SK-N-SH (cell line): Measurements from ENCODE around the gene TULP1. TPM values are rescaled to one million over a fixed set of nuclear protein-coding genes. Genes with fewer than 3 reads are reported as not detected.

Experiments
- CTCF ChIA-PET: fragments of 300-600, 350-600 bp; formaldehyde crosslinking; extraction: SDS; loops from one replicate; lab custom pipeline; 2021; lab: Yijun Ruan, JAX
- POLR2A ChIA-PET: fragments of 350-600 bp; sonication (Branson Sonifier 250); formaldehyde crosslinking; extraction: SDS; loops from one replicate; lab custom pipeline; 2020; ENCODE audit warnings: antibody characterized with exemption, inconsistent platforms; lab: Yijun Ruan, JAX
- DNase-seq: peaks from one replicate; pipeline ENCODE4 v3.0.0; 2012
- H2AFZ ChIP-seq: fragments of 200-600 bp; sonication (generic); 2 replicates; pipeline ENCODE4 v1.8.1; 2016; ENCODE audit warnings: antibody characterized with exemption, mild to moderate bottlenecking, low read depth
- H3F3A ChIP-seq: fragments of 200-600 bp; sonication (generic); replicated peaks from 2 replicates; pipeline ENCODE3; 2016; ENCODE audit warnings: antibody characterized with exemption, mild to moderate bottlenecking; ENCODE audit not compliant: insufficient read depth
- H3K27ac ChIP-seq, 2 experiments: fragments of 200-500 bp in 1 of 2; fragments of 200-600 bp in 1 of 2; sonication (Bioruptor generic) in 1 of 2; sonication (generic), shearing (Covaris generic) in 1 of 2; 2 replicates each; pipeline versions ENCODE4 v1.5.1 to v1.6.1; 2014 to 2016; ENCODE audit warnings: low read depth in 2 of 2, inconsistent platforms in 1 of 2, low read length in 1 of 2, mild to moderate bottlenecking in 1 of 2, mixed read lengths in 1 of 2
- H3K27me3 ChIP-seq: fragments of 200-600 bp; sonication (generic), shearing (Covaris generic); 2 replicates; pipeline ENCODE4 v1.6.1; 2016; ENCODE audit warnings: mixed run types; ENCODE audit not compliant: insufficient read depth
- H3K36me3 ChIP-seq, 2 experiments: fragments of 200-500 bp in 1 of 2; fragments of 200-600 bp in 1 of 2; sonication (Bioruptor generic) in 1 of 2; sonication (generic) in 1 of 2; replicated peaks in 1 of 2; 2 replicates each; pipeline versions ENCODE3 to v1.5.1; 2014 to 2016; ENCODE audit warnings: low read length in 1 of 2, mild to moderate bottlenecking in 1 of 2; ENCODE audit not compliant: insufficient read depth in 2 of 2, control insufficient read depth in 1 of 2
- H3K4me1 ChIP-seq, 2 experiments: fragments of 200-500 bp in 1 of 2; fragments of 200-600 bp in 1 of 2; sonication (Bioruptor generic) in 1 of 2; sonication (generic), shearing (Covaris generic) in 1 of 2; 2 replicates each; pipeline versions ENCODE4 v1.5.1 to v1.6.1; 2014 to 2016; ENCODE audit warnings: low read depth in 1 of 2, low read length in 1 of 2, mixed run types in 1 of 2; ENCODE audit not compliant: insufficient read depth in 2 of 2, control insufficient read depth in 1 of 2
- H3K4me2 ChIP-seq: fragments of 200-600 bp; sonication (generic), shearing (Covaris generic); 2 replicates; pipeline ENCODE4 v1.6.1; 2017; ENCODE audit warnings: mixed run types
- H3K4me3 ChIP-seq, 2 experiments: fragments of 200-500 bp in 1 of 2; fragments of 200-600 bp in 1 of 2; sonication (Bioruptor generic) in 1 of 2; sonication (generic), shearing (Covaris generic) in 1 of 2; 2 replicates each; pipeline versions ENCODE4 v1.5.1 to v1.8.1; 2014 to 2016; ENCODE audit warnings: low read depth in 2 of 2, inconsistent platforms in 1 of 2, low read length in 1 of 2, mild to moderate bottlenecking in 1 of 2, mixed read lengths in 1 of 2, moderate library complexity in 1 of 2
- H3K79me2 ChIP-seq: fragments of 200-600 bp; sonication (generic); 2 replicates; pipeline ENCODE4 v1.8.1; 2017; ENCODE audit warnings: mild to moderate bottlenecking; ENCODE audit not compliant: insufficient read depth
- H3K9ac ChIP-seq: fragments of 200-600 bp; sonication (generic); 2 replicates; pipeline ENCODE4 v1.6.1; 2017; ENCODE audit warnings: mixed run types
- H3K9me2 ChIP-seq: fragments of 200-600 bp; sonication (generic); 2 replicates; pipeline ENCODE4 v1.6.1; 2017; ENCODE audit warnings: mixed run types
- H3K9me3 ChIP-seq: fragments of 200-600 bp; sonication (generic); 2 replicates; pipeline ENCODE4 v1.6.1; 2017; ENCODE audit warnings: mixed run types, mild to moderate bottlenecking, moderate library complexity
- H4K20me1 ChIP-seq: fragments of 200-600 bp; sonication (generic); 2 replicates; pipeline ENCODE4 v1.6.1; 2017; ENCODE audit warnings: mild to moderate bottlenecking, mixed run types; ENCODE audit not compliant: insufficient read depth
- FOXJ3 ChIP-seq: sonication (generic); formaldehyde crosslinking; IDR thresholded peaks from 2 replicates; pipeline ENCODE4 v1.5.1; 2020; ENCODE audit warnings: mild to moderate bottlenecking, missing genetic modification reagents
- GATA2 ChIP-seq: sonication (generic); formaldehyde crosslinking; IDR thresholded peaks from 2 replicates; pipeline ENCODE4 v1.5.0; 2020; ENCODE audit warnings: mild to moderate bottlenecking, missing genetic modification reagents
- JUND ChIP-seq: IDR thresholded peaks from 2 replicates; pipeline ENCODE4 v1.4.0; 2012
- POLR2AphosphoS5 ChIP-seq: IDR thresholded peaks from 2 replicates; pipeline ENCODE4 v1.6.1; 2012; ENCODE audit warnings: low read depth, low read length
- SMC3 ChIP-seq: IDR thresholded peaks from 2 replicates; pipeline ENCODE4 v1.6.1; 2012; ENCODE audit warnings: low read depth, low read length, improper control_type of control experiment
- TEAD4 ChIP-seq: IDR thresholded peaks from 2 replicates; pipeline ENCODE4 v1.4.0; 2012; ENCODE audit warnings: mild to moderate bottlenecking, borderline replicate concordance; ENCODE audit not compliant: insufficient read depth
- USF1 ChIP-seq: IDR thresholded peaks from 2 replicates; pipeline ENCODE4 v1.4.0; 2012; ENCODE audit warnings: low read depth, borderline replicate concordance
- USF2 ChIP-seq: fragments of 150-350 bp; IDR thresholded peaks from 2 replicates; pipeline ENCODE4 v1.6.1; 2017; ENCODE audit warnings: antibody characterized with exemption, low read length, low read depth, borderline replicate concordance
- WGBS: methylation state at CpG from one replicate; pipeline ENCODE4 v1.1.6; 2017; ENCODE audit warnings: low lambda C conversion rate; 5-methylcytosine and 5-hydroxymethylcytosine counted together
- polyA plus RNA-seq, 3 experiments: library from polyadenylated mRNA; depleted of rRNA; stranded (reverse); fragments of >200 nt; gene quantifications; 2 replicates each; pipeline ENCODE4 v1.2.3, GENCODE V29; 2012
- TF ChIP-seq, protein P1 (sequence below): fragments of 150-350 bp; IDR thresholded peaks from 2 replicates; pipeline ENCODE4 v1.6.1; 2016; ENCODE audit warnings: mild to moderate bottlenecking, low read depth, low read length

TULP1 gene
- polyA plus RNA-seq, 1 of the 3 experiments (the other 2 are of a cell fraction): not detected

GRCh38 chr6:35474942-35475570 lies 37.6 kb downstream of the TULP1 start (continued):
- TF ChIP-seq GATA2 (no peak), USF2 (no peak), TEAD4 (no peak)

- H3K9me2 ChIP-seq: no peaks in the 10 kb centered on the region
- H3F3A ChIP-seq: peaks cover 42% of the 10 kb centered on the region
- no peak overlapping the region for H3K27ac ChIP-seq
- peaks cover 21 to 23% of the 10 kb centered on the region in 2 experiments; a peak in 3 of 4 replicates for H3K4me1 ChIP-seq
- H3K27me3 ChIP-seq: no peaks in the 10 kb centered on the region
- CTCF ChIA-PET: no interaction called here
- no peak for DNase-seq
- H3K4me3 ChIP-seq: no peak overlapping the region
- WGBS: 92% methylated on average over 5 of the region's 14 CpGs
- peaks cover 26% of the 10 kb centered on the region for H3K79me2 ChIP-seq
- H4K20me1 ChIP-seq: peaks cover 39% of the 10 kb centered on the region
- no peak overlapping the region for H3K9ac ChIP-seq
- no peaks in the 10 kb centered on the region for H3K9me3 ChIP-seq
- H3K4me2 ChIP-seq: no peak overlapping the region
- H2AFZ ChIP-seq: no peak overlapping the region
- TF ChIP-seq FOXJ3 (no peak), JUND (no peak), USF1 (no peak)
- TF ChIP-seq, protein P1, sequence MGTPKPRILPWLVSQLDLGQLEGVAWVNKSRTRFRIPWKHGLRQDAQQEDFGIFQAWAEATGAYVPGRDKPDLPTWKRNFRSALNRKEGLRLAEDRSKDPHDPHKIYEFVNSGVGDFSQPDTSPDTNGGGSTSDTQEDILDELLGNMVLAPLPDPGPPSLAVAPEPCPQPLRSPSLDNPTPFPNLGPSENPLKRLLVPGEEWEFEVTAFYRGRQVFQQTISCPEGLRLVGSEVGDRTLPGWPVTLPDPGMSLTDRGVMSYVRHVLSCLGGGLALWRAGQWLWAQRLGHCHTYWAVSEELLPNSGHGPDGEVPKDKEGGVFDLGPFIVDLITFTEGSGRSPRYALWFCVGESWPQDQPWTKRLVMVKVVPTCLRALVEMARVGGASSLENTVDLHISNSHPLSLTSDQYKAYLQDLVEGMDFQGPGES: no peak
- TF ChIP-seq, all 33 proteins: peak for 0
- peaks cover 28 to 29% of the 10 kb centered on the region in 2 experiments for H3K36me3 ChIP-seq
- POLR2A ChIA-PET: interaction anchor here (0.7 to 1.7 kb wide), 3 partner anchors 13 to 18 kb away, joined by 3 to 6 read pairs (median 3); no protein-coding TSS in a partner anchor
Observed at GRCh38 chr6:35474131-35474941, 38.4 kb downstream of the TULP1 start.

GRCh38 chr6:35473850-35474130 lies 38.9 kb downstream of the TULP1 start:
- Histone ChIP-seq H3K9me2 (no peaks in the 10 kb centered on the region), H3F3A (peaks cover 45% of the 10 kb centered on the region), H3K27ac (no peak overlapping the region), H2AFZ (no peak overlapping the region), H3K4me1 (peaks cover 21 to 23% of the 10 kb centered on the region in 2 experiments; a peak in 3 of 4 replicates), H4K20me1 (peaks cover 45% of the 10 kb centered on the region), H3K9me3 (no peaks in the 10 kb centered on the region), H3K79me2 (peaks cover 32% of the 10 kb centered on the region), H3K27me3 (no peaks in the 10 kb centered on the region), H3K4me2 (no peak overlapping the region), H3K36me3 (peaks cover 28 to 35% of the 10 kb centered on the region in 2 experiments), H3K9ac (no peak overlapping the region), H3K4me3 (no peak overlapping the region)
- ChIA-PET CTCF (no interaction called here), POLR2A (interaction anchor here (0.7 to 1.8 kb wide), 3 partner anchors 14 to 18 kb away, joined by 3 to 8 read pairs (median 3); no protein-coding TSS in a partner anchor)
- no peak for DNase-seq
- TF ChIP-seq SMC3 (no peak), POLR2AphosphoS5 (0 out of 2 replicates have a peak, but pooled peaks have one; percentile 12)
